Pons (tissue), 1 donor: ENCODE measurements around the gene COBL.

Experiments used
- DNase-seq: peaks from one replicate; pipeline ENCODE4 v3.0.0-alpha.2; 2016; ENCODE audit warnings: low spot score

COBL gene

GRCh38 chr7:51327287-51327717 is 10.7 kb upstream of the COBL start:
- DNase-seq = no peak

GRCh38 chr7:51326656-51327286 is 10.2 kb upstream of the COBL start:
- DNase-seq = no peak

- no peak for DNase-seq
These were observed 9.3 kb upstream of the COBL start for GRCh38 chr7:51325908-51326307.

GRCh38 chr7:51325261-51325676 is 8.7 kb upstream of the COBL start:
- DNase-seq = no peak

GRCh38 chr7:51324206-51324898 is 7.7 kb upstream of the COBL start:
- no peak for DNase-seq

GRCh38 chr7:51321961-51322515 is 5.4 kb upstream of the COBL start:
- no peak for DNase-seq

- no peak for DNase-seq
These were observed 2.4 kb upstream of the COBL start for GRCh38 chr7:51318886-51319579.

GRCh38 chr7:51318001-51318400 is 1.4 kb upstream of the COBL start:
- DNase-seq = no peak

GRCh38 chr7:51317582-51317910 is 937 bp upstream of the COBL start:
- no peak for DNase-seq

- no peak for DNase-seq
These were observed 345 bp downstream of the COBL start for GRCh38 chr7:51316262-51316665.

- DNase-seq = peak; percentile 81
These were observed 982 bp downstream of the COBL start for GRCh38 chr7:51315393-51316261.

GRCh38 chr7:51314726-51315125 is 1.9 kb downstream of the COBL start:
- DNase-seq = peak; percentile 87

- peak; percentile 80 for DNase-seq
These were observed 2.7 kb downstream of the COBL start for GRCh38 chr7:51313738-51314425.

GRCh38 chr7:51312951-51313737 is 3.5 kb downstream of the COBL start:
- no peak for DNase-seq

GRCh38 chr7:51311166-51311565 is 5.4 kb downstream of the COBL start:
- DNase-seq = peak; percentile 93

GRCh38 chr7:51310131-51310583 is 6.5 kb downstream of the COBL start:
- no peak for DNase-seq

- DNase-seq = no peak
These were observed 7.1 kb downstream of the COBL start for GRCh38 chr7:51309361-51310130.

GRCh38 chr7:51308696-51309095 is 7.9 kb downstream of the COBL start:
- no peak for DNase-seq

- no peak for DNase-seq
These were observed 8.3 kb downstream of the COBL start for GRCh38 chr7:51308265-51308664.
